ENCODE data around the gene KCNK3. TPM values are rescaled to one million over a fixed set of nuclear protein-coding genes. Genes with fewer than 3 reads are reported as not detected.
"Not testable (repeated sequence)": the region's sequence is repeated elsewhere in the genome, so short reads cannot be mapped to it uniquely, and the experiment has no call there.

The KCNK3 gene
- total RNA-seq, 1 donor from 2014 or later = not detected

GRCh38 chr2:26729311-26729710, 36.8 kb downstream of the KCNK3 start:
- intact Hi-C loops (cut with micrococcal nuclease) = no loop called here

GRCh38 chr2:26730549-26731344, 38.2 kb downstream of the KCNK3 start:
- intact Hi-C loops (cut with micrococcal nuclease) = no loop called here

- intact Hi-C loops (cut with micrococcal nuclease) = no loop called here
Measured at GRCh38 chr2:26731714-26732113, 39.2 kb downstream of the KCNK3 start.

GRCh38 chr2:26732446-26732845, 39.9 kb downstream of the KCNK3 start:
- intact Hi-C loops (cut with micrococcal nuclease) = no loop called here

GRCh38 chr2:26733413-26733812, 40.9 kb downstream of the KCNK3 start:
- intact Hi-C loops (cut with micrococcal nuclease) = no loop called here

- intact Hi-C loops (cut with micrococcal nuclease) = no loop called here
Measured at GRCh38 chr2:26735097-26735496, 42.6 kb downstream of the KCNK3 start.

- intact Hi-C loops (cut with micrococcal nuclease) = no loop called here
Measured at GRCh38 chr2:26735883-26736588, 43.5 kb downstream of the KCNK3 start.

- intact Hi-C loops (cut with micrococcal nuclease) = no loop called here
Measured at GRCh38 chr2:26737221-26737620, 44.7 kb downstream of the KCNK3 start.

- intact Hi-C loops (cut with micrococcal nuclease) = no loop called here
Measured at GRCh38 chr2:26738481-26738880, 46.0 kb downstream of the KCNK3 start.

- intact Hi-C loops (cut with micrococcal nuclease) = no loop called here
Measured at GRCh38 chr2:26739514-26739913, 47.0 kb downstream of the KCNK3 start.

- intact Hi-C loops (cut with micrococcal nuclease) = no loop called here
Measured at GRCh38 chr2:26740346-26740745, 47.8 kb downstream of the KCNK3 start.

GRCh38 chr2:26740890-26741302, 48.4 kb downstream of the KCNK3 start:
- intact Hi-C loops (cut with micrococcal nuclease) = no loop called here

- intact Hi-C loops (cut with micrococcal nuclease) = no loop called here
Measured at GRCh38 chr2:26742048-26742770, 49.7 kb downstream of the KCNK3 start.

- intact Hi-C loops (cut with micrococcal nuclease) = no loop called here
Measured at GRCh38 chr2:26743852-26744251, 51.3 kb downstream of the KCNK3 start.

- intact Hi-C loops (cut with micrococcal nuclease) = loop anchor here (1.0 kb wide), 1 partner anchor 242 kb away; no protein-coding TSS in a partner anchor
Measured at GRCh38 chr2:26744953-26745352, 52.4 kb downstream of the KCNK3 start.

GRCh38 chr2:26745609-26746327, 53.2 kb downstream of the KCNK3 start:
- intact Hi-C loops (cut with micrococcal nuclease) = loop anchor here (1.0 kb wide), 1 partner anchor 242 kb away; no protein-coding TSS in a partner anchor

- intact Hi-C loops (cut with micrococcal nuclease) = no loop called here
Measured at GRCh38 chr2:26746934-26747333, 54.4 kb downstream of the KCNK3 start.

GRCh38 chr2:26749787-26750420, 57.4 kb downstream of the KCNK3 start:
- intact Hi-C loops (cut with micrococcal nuclease) = not testable (repeated sequence)

GRCh38 chr2:26750467-26750866, 57.9 kb downstream of the KCNK3 start:
- intact Hi-C loops (cut with micrococcal nuclease) = not testable (repeated sequence)

GRCh38 chr2:26752656-26753055, 60.1 kb downstream of the KCNK3 start:
- intact Hi-C loops (cut with micrococcal nuclease) = no loop called here

GRCh38 chr2:26754539-26754938, 62.0 kb downstream of the KCNK3 start:
- intact Hi-C loops (cut with micrococcal nuclease) = no loop called here

All from T-helper 1 cell treated with Interleukin-12 subunit alpha and Interleukin-12 subunit beta and Interleukin-4 antibody, amounts not matched to agents 30 ng/mL and 1 ng/mL, for 36 hours (primary cell).